Measurements from ENCODE around the gene RDX.
"Not testable (repeated sequence)": the region's sequence is repeated elsewhere in the genome, so short reads cannot be mapped to it uniquely, and the experiment has no call there.

RDX gene

DNA sequence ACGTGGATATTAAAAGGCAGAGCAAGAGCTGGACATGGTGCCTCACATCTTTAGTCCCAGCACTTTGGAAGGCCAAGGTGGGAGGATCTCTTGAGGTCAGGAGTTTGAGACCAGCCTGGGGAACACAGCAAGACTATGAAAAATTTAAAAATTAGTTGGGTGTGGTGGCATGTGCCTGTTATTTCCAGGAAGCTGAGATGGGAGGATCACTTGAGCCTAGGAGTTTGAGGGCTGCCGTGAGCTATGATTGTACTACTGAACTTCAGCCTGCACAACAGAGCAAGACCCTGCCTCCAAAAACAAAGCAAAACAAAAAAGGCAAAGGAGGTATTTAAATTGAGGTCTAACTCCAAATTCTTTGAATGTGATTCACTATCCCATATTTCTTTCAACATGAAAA is 23.5 kb downstream of the RDX start:
- DNase-seq (ENCODE audit: low spot score), result no peak

- no peak for DNase-seq (ENCODE audit: low spot score)
Observed at GRCh38 chr11:110269996-110270395, 26.4 kb downstream of the RDX start.

GRCh38 chr11:110268441-110268840 is 28.0 kb downstream of the RDX start:
- DNase-seq (ENCODE audit: low spot score), result no peak

- DNase-seq (ENCODE audit: low spot score), result no peak
Observed at GRCh38 chr11:110262072-110262403, 34.4 kb downstream of the RDX start.

GRCh38 chr11:110261195-110262071 is 35.0 kb downstream of the RDX start:
- no peak for DNase-seq (ENCODE audit: low spot score)

- no peak for DNase-seq (ENCODE audit: low spot score)
Observed at GRCh38 chr11:110253525-110253924, 42.9 kb downstream of the RDX start.

DNA sequence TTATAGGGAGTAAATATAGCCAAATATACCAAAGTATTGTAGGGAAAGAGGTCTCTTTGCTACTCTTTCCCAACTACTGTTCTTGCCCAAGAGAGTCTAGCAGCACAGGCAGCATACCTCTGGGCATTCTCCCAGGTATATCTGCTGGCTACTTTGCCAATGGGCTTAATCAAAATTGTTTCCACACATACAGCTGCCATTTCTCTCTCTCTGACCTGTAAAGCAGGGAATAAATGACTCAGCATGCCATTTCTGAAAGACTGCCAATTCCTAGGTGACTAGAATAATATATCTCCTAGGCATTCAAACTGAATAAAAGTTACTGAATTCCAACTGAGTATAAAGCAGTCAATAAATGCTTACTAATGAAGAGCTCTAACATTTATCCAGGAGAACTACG is 44.6 kb downstream of the RDX start:
- DNase-seq (ENCODE audit: low spot score), result peak; percentile 17

DNA sequence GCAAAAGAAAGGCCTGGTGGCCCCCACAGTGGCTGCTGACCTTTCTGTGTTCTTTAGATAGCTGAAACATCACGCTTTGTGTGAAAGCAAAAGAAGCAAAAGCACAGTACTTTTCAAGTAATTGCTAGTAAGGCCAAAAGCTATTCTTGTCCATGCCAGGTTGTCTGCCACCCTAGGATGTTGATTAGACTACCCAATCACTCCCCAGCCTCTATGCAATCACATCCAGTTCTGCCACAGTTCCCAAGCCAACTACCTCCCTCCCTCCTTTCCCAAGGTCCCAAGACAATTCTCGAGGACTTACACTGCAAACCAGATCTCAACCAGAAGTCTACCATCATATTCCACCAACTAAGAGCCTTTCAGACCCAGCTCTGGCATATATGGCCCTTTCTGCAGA is 46.2 kb downstream of the RDX start:
- DNase-seq (ENCODE audit: low spot score), result no peak

GRCh38 chr11:110249766-110250165 is 46.6 kb downstream of the RDX start:
- no peak for DNase-seq (ENCODE audit: low spot score)

- DNase-seq (ENCODE audit: low spot score), result no peak
Observed at GRCh38 chr11:110249066-110249465, 47.3 kb downstream of the RDX start.

- no peak for DNase-seq (ENCODE audit: low spot score)
Observed at GRCh38 chr11:110243791-110244190, 52.6 kb downstream of the RDX start.

DNA sequence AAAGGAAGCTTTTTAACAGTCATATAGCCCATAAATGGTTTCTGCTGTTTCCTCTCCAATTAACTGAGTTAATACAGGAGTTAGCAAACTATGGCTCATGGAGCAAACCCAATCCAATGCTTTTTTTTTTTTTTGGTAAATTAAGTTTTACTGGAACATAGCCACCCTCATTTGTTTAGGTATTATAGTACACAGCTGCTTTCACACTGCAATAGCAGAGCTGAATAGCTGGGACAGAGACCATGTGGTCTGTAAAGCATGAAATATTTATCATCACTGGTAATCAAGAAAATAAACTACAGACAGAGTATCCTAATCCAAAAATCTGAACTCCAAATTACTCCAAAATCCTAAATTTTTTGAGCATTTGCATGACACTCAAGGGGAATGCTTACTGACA is 53.7 kb downstream of the RDX start:
- no peak for DNase-seq (ENCODE audit: low spot score)

- DNase-seq (ENCODE audit: low spot score), result no peak
Observed at GRCh38 chr11:110242188-110242587, 54.2 kb downstream of the RDX start.

DNA sequence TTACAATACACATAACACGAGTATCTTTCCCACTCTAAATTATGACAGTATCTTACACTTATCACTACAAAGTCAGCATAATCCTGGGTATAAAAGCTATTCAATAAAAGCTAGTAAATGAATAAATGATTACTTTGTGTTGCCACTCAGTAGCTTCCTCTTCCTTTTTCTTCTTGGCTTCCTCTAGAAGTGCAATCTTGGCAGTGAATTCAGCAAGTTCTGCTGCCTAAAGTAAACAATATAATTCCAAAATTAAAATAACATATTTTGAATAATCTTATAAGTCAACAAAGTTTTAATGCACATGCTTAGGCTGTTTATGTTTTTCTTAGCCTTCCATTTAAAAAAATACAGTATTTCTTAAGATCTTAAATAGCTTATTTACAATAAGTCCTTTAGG is 60.4 kb downstream of the RDX start:
- no peak for DNase-seq (ENCODE audit: low spot score)

- no peak for DNase-seq (ENCODE audit: low spot score)
Observed at GRCh38 chr11:110230377-110230776, 66.0 kb downstream of the RDX start.

DNA sequence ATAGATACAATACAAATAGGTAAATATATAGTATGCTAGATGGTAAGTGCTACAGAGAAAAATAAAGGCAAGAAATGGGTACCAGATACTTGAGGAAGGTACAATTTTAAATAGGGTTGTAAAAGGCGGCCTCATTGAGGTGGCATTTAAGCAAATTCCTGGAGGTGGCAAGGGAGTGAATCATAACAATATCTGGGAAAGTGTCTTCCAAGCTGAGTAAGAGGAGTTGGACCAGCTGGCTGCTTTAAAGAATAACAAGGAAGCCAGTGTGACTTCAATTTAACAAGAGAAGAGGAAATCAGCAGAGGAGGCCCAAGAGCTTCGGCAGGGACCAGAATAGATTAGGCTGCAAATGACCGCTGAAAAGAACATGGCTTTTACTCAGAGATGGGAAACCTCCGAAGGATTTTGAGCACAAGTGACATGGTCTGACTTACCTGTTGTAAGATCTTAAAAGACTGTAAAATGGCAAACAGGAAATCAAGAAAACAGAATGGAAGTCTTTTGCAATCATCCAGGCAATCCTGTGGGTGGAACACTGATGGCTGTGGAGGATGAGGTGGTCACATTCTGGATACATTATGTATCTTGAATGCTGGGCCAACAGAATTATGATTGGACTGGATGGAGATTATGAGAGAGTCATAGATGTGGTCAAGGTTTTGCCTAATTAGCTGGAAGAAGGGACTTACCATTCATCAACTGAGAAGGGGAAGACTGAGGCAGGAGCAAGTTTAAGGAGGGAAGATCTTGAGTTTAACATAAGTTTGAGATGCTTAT is 77.2 kb downstream of the RDX start:
- no peak for DNase-seq (ENCODE audit: low spot score)

GRCh38 chr11:110217936-110218335 is 78.5 kb downstream of the RDX start:
- no peak for DNase-seq (ENCODE audit: low spot score)

DNA sequence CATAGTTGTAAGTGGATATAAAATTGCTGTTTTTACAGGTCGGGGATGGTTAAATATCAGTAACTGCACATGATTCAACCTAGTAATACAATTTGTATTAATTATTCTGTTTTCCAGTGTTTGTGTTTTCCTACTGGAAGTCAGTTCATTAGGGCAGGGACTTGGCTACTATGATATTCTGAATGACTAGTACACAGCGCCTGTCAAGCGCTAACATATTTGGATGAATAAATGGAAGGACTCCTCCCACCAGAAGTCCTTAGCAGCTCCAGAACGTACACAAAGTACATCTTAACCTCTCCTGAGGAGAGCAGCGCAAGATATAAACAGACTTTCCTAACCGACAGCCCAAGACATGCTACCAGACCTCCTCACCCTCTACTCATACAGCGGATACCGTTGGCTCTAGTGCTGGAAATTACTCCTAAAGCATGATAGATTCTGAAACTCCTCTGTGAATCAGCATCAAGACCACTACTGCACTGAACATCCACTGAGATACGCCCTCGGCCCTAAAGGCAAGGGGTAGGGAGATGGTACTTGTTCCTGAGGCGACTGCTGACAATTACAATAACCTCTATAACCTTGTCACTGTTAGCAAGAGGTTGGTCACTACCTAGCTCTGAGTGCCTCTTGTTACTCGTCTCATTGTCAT is 79.1 kb downstream of the RDX start:
- no peak for DNase-seq (ENCODE audit: low spot score)

GRCh38 chr11:110209313-110209694 is 87.1 kb downstream of the RDX start:
- DNase-seq (ENCODE audit: low spot score), result not testable (repeated sequence)

- DNase-seq (ENCODE audit: low spot score), result not testable (repeated sequence)
Observed at GRCh38 chr11:110208678-110209312, 87.6 kb downstream of the RDX start.

GRCh38 chr11:110207123-110207522 is 89.3 kb downstream of the RDX start:
- DNase-seq (ENCODE audit: low spot score), result no peak

DNA sequence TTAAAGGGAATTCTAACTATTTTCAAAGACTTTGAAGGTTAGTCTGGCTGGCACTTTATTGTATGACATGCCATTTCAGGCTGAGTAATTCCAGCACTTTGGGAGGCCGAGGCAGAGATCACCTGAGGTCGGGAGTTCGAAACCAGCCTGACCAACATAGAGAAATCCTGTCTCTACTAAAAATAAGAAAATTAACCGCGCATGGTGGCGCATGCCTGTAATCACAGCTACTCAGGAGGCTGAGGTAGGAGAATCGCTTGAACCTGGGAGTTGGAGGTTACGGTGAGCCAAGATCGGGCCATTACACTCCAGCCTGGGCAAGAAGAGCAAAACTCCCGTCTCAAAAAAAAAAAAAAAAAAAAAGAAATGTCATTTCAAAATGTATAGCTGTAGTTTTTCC is 95.6 kb downstream of the RDX start:
- no peak for DNase-seq (ENCODE audit: low spot score)

GRCh38 chr11:110200241-110200640 is 96.2 kb downstream of the RDX start:
- DNase-seq (ENCODE audit: low spot score), result no peak
